ENCODE measurements around the gene CRYGA. TPM values are rescaled to one million over a fixed set of nuclear protein-coding genes. Genes with fewer than 3 reads are reported as not detected.

CRYGA gene
- not detected for polyA plus RNA-seq (ENCODE audit: insufficient read length in 3 of 3)
- long read RNA-seq, donor 1 = 0 reads
- long read RNA-seq, donor 2 = 0 reads
- long read RNA-seq, donor 3 = 0 reads
- long read RNA-seq, donor 4 = 0 reads
- long read RNA-seq, donor 5 = 0 reads
- long read RNA-seq, donor 6 = 0 reads
- long read RNA-seq, donor 7 = 0 reads
- long read RNA-seq, donor 8 = 0 reads
- long read RNA-seq, donor 9 = 0 reads
- long read RNA-seq, donor 10 = 0 reads
- long read RNA-seq, donor 11 = 0 reads
- long read RNA-seq, donor 12 = 0 reads
- long read RNA-seq, donor 13 = 0 reads
- long read RNA-seq, donor 14 = 0 reads
- long read RNA-seq, donor 15 = 0 reads
- long read RNA-seq, donor 16 = 0 reads

GRCh38 chr2:208163489-208163888 lies at the start of gene CRYGA:
TSS of gene CRYGA (minus strand) at chr2:208163589. CDS start at chr2:208163556, 33 bp downstream.
- no peak for DNase-seq

GRCh38 chr2:208210688-208211451 lies 47.5 kb upstream of the CRYGA start:
- DNase-seq = no peak

- DNase-seq = no peak
These were observed 45.1 kb upstream of the CRYGA start for GRCh38 chr2:208208335-208209085.

- DNase-seq = no peak
These were observed 44.4 kb upstream of the CRYGA start for GRCh38 chr2:208207769-208208168.

GRCh38 chr2:208204166-208204565 lies 40.8 kb upstream of the CRYGA start:
- DNase-seq = no peak

- no peak for DNase-seq
These were observed 32.1 kb upstream of the CRYGA start for GRCh38 chr2:208195531-208195930.

GRCh38 chr2:208192611-208193236 lies 29.3 kb upstream of the CRYGA start:
- DNase-seq = no peak

GRCh38 chr2:208189810-208190503 lies 26.6 kb upstream of the CRYGA start, which contains the start of gene C2orf80:
TSS of gene C2orf80 (minus strand) at chr2:208190030. CDS start at chr2:208186986, 3,044 bp downstream.
- DNase-seq = no peak

- DNase-seq = no peak
These were observed 25.9 kb upstream of the CRYGA start for GRCh38 chr2:208189069-208189809.

GRCh38 chr2:208186893-208187292 lies 23.5 kb upstream of the CRYGA start:
- DNase-seq = no peak

GRCh38 chr2:208186465-208186864 lies 23.1 kb upstream of the CRYGA start:
- DNase-seq = no peak

- no peak for DNase-seq
These were observed 20.8 kb upstream of the CRYGA start for GRCh38 chr2:208183972-208184705.

- DNase-seq = no peak
These were observed 20.1 kb upstream of the CRYGA start for GRCh38 chr2:208183526-208183925.

GRCh38 chr2:208182835-208183234 lies 19.4 kb upstream of the CRYGA start:
- no peak for DNase-seq

- no peak for DNase-seq
These were observed 15.7 kb upstream of the CRYGA start for GRCh38 chr2:208179028-208179609.

- no peak for DNase-seq
These were observed 12.4 kb upstream of the CRYGA start for GRCh38 chr2:208175840-208176153.

- peak; percentile 83 for DNase-seq
These were observed 11.9 kb upstream of the CRYGA start for GRCh38 chr2:208175069-208175839.

GRCh38 chr2:208174144-208174543 lies 10.8 kb upstream of the CRYGA start:
- DNase-seq = no peak

GRCh38 chr2:208172125-208172524 lies 8.7 kb upstream of the CRYGA start:
- no peak for DNase-seq
